ENCODE data around the gene ABHD16B. TPM values are rescaled to one million over a fixed set of nuclear protein-coding genes. Genes with fewer than 3 reads are reported as not detected.
A peak's percentile ranks its signal among the peaks of the same experiment; 100 is the strongest.

Gene ABHD16B
- total and polyA plus RNA-seq, 8 donors: 0.18 TPM; not detected in 7

GRCh38 chr20:63903796-63904561, 42.7 kb downstream of the ABHD16B start:
- DNase-seq (peak in 1 of 4 donors; percentile 21), ATAC-seq (no peak)
- Histone ChIP-seq H3K4me3 (no peak overlapping the region), H3K27ac (peak overlapping the region in 1 of 2 donors; percentile 59), H3K36me3 (peaks cover 0 to 5% of the 10 kb centered on the region in 2 donors), H3K27me3 (no peaks in the 10 kb centered on the region), H3K4me1 (peaks cover 2 to 97% of the 10 kb centered on the region in 2 donors), H3K9me3 (no peaks in the 10 kb centered on the region)
- intact Hi-C loops (cut with DNase I): no loop called here
- no peak for TF ChIP-seq CTCF (IDR thresholded peaks at IDR 0.05)

GRCh38 chr20:63908008-63908682, 46.8 kb downstream of the ABHD16B start:
- Histone ChIP-seq H3K36me3 (peaks cover 0 to 8% of the 10 kb centered on the region in 2 donors), H3K4me3 (no peak overlapping the region), H3K4me1 (peaks cover 0 to 96% of the 10 kb centered on the region in 2 donors), H3K27me3 (no peaks in the 10 kb centered on the region), H3K27ac (no peak overlapping the region), H3K9me3 (no peaks in the 10 kb centered on the region)
- no peak for TF ChIP-seq CTCF (IDR thresholded peaks at IDR 0.05)
- DNase-seq (no peak), ATAC-seq (no peak)
- intact Hi-C loops (cut with DNase I): no loop called here

- intact Hi-C loops (cut with DNase I): no loop called here
- Histone ChIP-seq H3K9me3 (no peaks in the 10 kb centered on the region), H3K27me3 (no peaks in the 10 kb centered on the region), H3K4me1 (peaks cover 0 to 73% of the 10 kb centered on the region in 2 donors), H3K4me3 (no peak overlapping the region), H3K36me3 (peaks cover 0 to 14% of the 10 kb centered on the region in 2 donors), H3K27ac (peak overlapping the region in 1 of 2 donors; percentile 39)
- no peak for TF ChIP-seq CTCF (IDR thresholded peaks at IDR 0.05)
- DNase-seq (peak in 1 of 4 donors; percentile 87), ATAC-seq (peak; percentile 40)
These were observed 49.9 kb downstream of the ABHD16B start for GRCh38 chr20:63911176-63911575.

Other genes with a start within 250 kb of the ABHD16B start
- 1 to 10 TPM; 8.1 to 9.8 TPM for gene GMEB2, start 234.4 kb upstream of the ABHD16B start, total RNA-seq
- gene GMEB2, start 234.4 kb upstream of the ABHD16B start, polyA plus RNA-seq (ENCODE audit: insufficient read length in 6 of 6): 10 to 100 TPM in 4 of 6 donors, 1 to 10 TPM in 2; 8.2 to 12.4 (median 10.7) TPM
- 10 to 100 TPM; 12.6 to 13.1 TPM for gene STMN3, start 208.1 kb upstream of the ABHD16B start, total RNA-seq
- 10 to 100 TPM; 29.1 to 47.0 (median 37.0) TPM for gene STMN3, start 208.1 kb upstream of the ABHD16B start, polyA plus RNA-seq (ENCODE audit: insufficient read length in 6 of 6)
- gene RTEL1, start 203.2 kb upstream of the ABHD16B start, total RNA-seq: 10 to 100 TPM; 22.3 to 38.8 TPM
- gene RTEL1, start 203.2 kb upstream of the ABHD16B start, polyA plus RNA-seq (ENCODE audit: insufficient read length in 6 of 6): 10 to 100 TPM; 19.6 to 28.7 (median 21.6) TPM
- gene TNFRSF6B, start 164.8 kb upstream of the ABHD16B start, total RNA-seq: 10 to 100 TPM in 1 of 2 donors, 1 to 10 TPM in 1; 3.6 to 17.6 TPM
- 1 to 10 TPM; 1.6 to 3.5 (median 2.2) TPM for gene TNFRSF6B, start 164.8 kb upstream of the ABHD16B start, polyA plus RNA-seq (ENCODE audit: insufficient read length in 6 of 6)
- gene ARFRP1, start 153.5 kb upstream of the ABHD16B start, total RNA-seq: 10 to 100 TPM; 38.2 to 46.9 TPM
- gene ARFRP1, start 153.5 kb upstream of the ABHD16B start, polyA plus RNA-seq (ENCODE audit: insufficient read length in 6 of 6): 10 to 100 TPM; 29.1 to 34.9 (median 31.9) TPM
- gene ZGPAT, start 153.5 kb upstream of the ABHD16B start, total RNA-seq: 10 to 100 TPM; 26.2 to 28.8 TPM
- 10 to 100 TPM; 13.7 to 22.7 (median 18.1) TPM for gene ZGPAT, start 153.5 kb upstream of the ABHD16B start, polyA plus RNA-seq (ENCODE audit: insufficient read length in 6 of 6)
- 1 to 10 TPM; 7.1 to 7.2 TPM for gene LIME1, start 124.8 kb upstream of the ABHD16B start, total RNA-seq
- gene LIME1, start 124.8 kb upstream of the ABHD16B start, polyA plus RNA-seq (ENCODE audit: insufficient read length in 6 of 6): 10 to 100 TPM in 1 of 6 donors, 1 to 10 TPM in 5; 3.0 to 10.8 (median 5.4) TPM
- gene SLC2A4RG, start 121.7 kb upstream of the ABHD16B start, total RNA-seq: 10 to 100 TPM; 61.1 to 66.8 TPM
- 100 to 1,000 TPM in 4 of 6 donors, 10 to 100 TPM in 2; 70.5 to 166 (median 105) TPM for gene SLC2A4RG, start 121.7 kb upstream of the ABHD16B start, polyA plus RNA-seq (ENCODE audit: insufficient read length in 6 of 6)
- gene ZBTB46, start 30.2 kb upstream of the ABHD16B start, total RNA-seq: 10 to 100 TPM in 1 of 2 donors, 1 to 10 TPM in 1; 9.2 to 11.3 TPM
- 10 to 100 TPM in 4 of 6 donors, 1 to 10 TPM in 2; 9.4 to 16.3 (median 12.4) TPM for gene ZBTB46, start 30.2 kb upstream of the ABHD16B start, polyA plus RNA-seq (ENCODE audit: insufficient read length in 6 of 6)
- gene TPD52L2, start 3.8 kb downstream of the ABHD16B start, total RNA-seq: 100 to 1,000 TPM; 105 to 116 TPM
- 10 to 100 TPM; 82.6 to 95.5 (median 85.9) TPM for gene TPD52L2, start 3.8 kb downstream of the ABHD16B start, polyA plus RNA-seq (ENCODE audit: insufficient read length in 6 of 6)
- gene DNAJC5, start 33.6 kb downstream of the ABHD16B start, total RNA-seq: 10 to 100 TPM; 39.9 to 59.5 TPM
- gene DNAJC5, start 33.6 kb downstream of the ABHD16B start, polyA plus RNA-seq (ENCODE audit: insufficient read length in 6 of 6): 10 to 100 TPM; 17.5 to 30.5 (median 24.3) TPM
- gene UCKL1, start 94.9 kb downstream of the ABHD16B start, total RNA-seq: 10 to 100 TPM; 26.7 to 31.6 TPM
- 10 to 100 TPM; 47.1 to 68.8 (median 60.0) TPM for gene UCKL1, start 94.9 kb downstream of the ABHD16B start, polyA plus RNA-seq (ENCODE audit: insufficient read length in 6 of 6)
- 10 to 100 TPM; 16.4 to 16.9 TPM for gene ZNF512B, start 108.4 kb downstream of the ABHD16B start, total RNA-seq
- gene ZNF512B, start 108.4 kb downstream of the ABHD16B start, polyA plus RNA-seq (ENCODE audit: insufficient read length in 6 of 6): 10 to 100 TPM; 23.1 to 38.3 (median 30.4) TPM
- gene SAMD10, start 118.1 kb downstream of the ABHD16B start, total RNA-seq: 1 to 10 TPM; 4.6 to 6.0 TPM
- gene SAMD10, start 118.1 kb downstream of the ABHD16B start, polyA plus RNA-seq (ENCODE audit: insufficient read length in 6 of 6): 10 to 100 TPM in 1 of 6 donors, 1 to 10 TPM in 5; 5.7 to 10.5 (median 8.0) TPM
- gene PRPF6, start 119.6 kb downstream of the ABHD16B start, total RNA-seq: 10 to 100 TPM; 49.8 to 53.7 TPM
- 10 to 100 TPM; 75.1 to 85.4 (median 82.3) TPM for gene PRPF6, start 119.6 kb downstream of the ABHD16B start, polyA plus RNA-seq (ENCODE audit: insufficient read length in 6 of 6)
- gene C20orf204, start 174.7 kb downstream of the ABHD16B start, total RNA-seq: 1 to 10 TPM in 1 of 2 donors, under 1 TPM in 1; 0.76 to 1.0 TPM
- 1 to 10 TPM in 5 of 6 donors, under 1 TPM in 1; 0.86 to 1.9 (median 1.2) TPM for gene C20orf204, start 174.7 kb downstream of the ABHD16B start, polyA plus RNA-seq (ENCODE audit: insufficient read length in 6 of 6)
- gene SOX18, start 188.1 kb downstream of the ABHD16B start, total RNA-seq: 10 to 100 TPM; 40.3 to 69.2 TPM
- gene SOX18, start 188.1 kb downstream of the ABHD16B start, polyA plus RNA-seq (ENCODE audit: insufficient read length in 6 of 6): 10 to 100 TPM; 11.5 to 25.5 (median 16.7) TPM
- gene TCEA2, start 201.7 kb downstream of the ABHD16B start, total RNA-seq: 10 to 100 TPM; 31.2 to 34.3 TPM
- gene TCEA2, start 201.7 kb downstream of the ABHD16B start, polyA plus RNA-seq (ENCODE audit: insufficient read length in 6 of 6): 10 to 100 TPM; 68.5 to 93.0 (median 79.1) TPM
- 10 to 100 TPM; 23.4 to 63.9 TPM for gene RGS19, start 218.0 kb downstream of the ABHD16B start, total RNA-seq
- 10 to 100 TPM in 1 of 6 donors, 1 to 10 TPM in 5; 6.3 to 13.3 (median 8.3) TPM for gene RGS19, start 218.0 kb downstream of the ABHD16B start, polyA plus RNA-seq (ENCODE audit: insufficient read length in 6 of 6)
- gene OPRL1, start 218.6 kb downstream of the ABHD16B start, total RNA-seq: 1 to 10 TPM; 1.8 to 2.0 TPM
- 1 to 10 TPM; 1.9 to 2.5 (median 2.2) TPM for gene OPRL1, start 218.6 kb downstream of the ABHD16B start, polyA plus RNA-seq (ENCODE audit: insufficient read length in 6 of 6)
- gene LKAAEAR1, start 222.9 kb downstream of the ABHD16B start, total RNA-seq: under 1 TPM in 1 of 2 donors, not detected in 1; 0.45 TPM
- under 1 TPM; 0.38 to 0.70 (median 0.50) TPM for gene LKAAEAR1, start 222.9 kb downstream of the ABHD16B start, polyA plus RNA-seq (ENCODE audit: insufficient read length in 6 of 6)
- not detected for gene NPBWR2, start 246.1 kb downstream of the ABHD16B start, total RNA-seq
- gene NPBWR2, start 246.1 kb downstream of the ABHD16B start, polyA plus RNA-seq (ENCODE audit: insufficient read length in 6 of 6): not detected

All from left lung (tissue), 10 donors.